Measurements from ENCODE around the gene DNAJC21. TPM values are rescaled to one million over a fixed set of nuclear protein-coding genes. Genes with fewer than 3 reads are reported as not detected.

The DNAJC21 gene
- polyA plus RNA-seq, 1 donor (not counting 4 experiments of a cell fraction or from before 2014, with no cell fraction given) = 29.6 TPM

DNA sequence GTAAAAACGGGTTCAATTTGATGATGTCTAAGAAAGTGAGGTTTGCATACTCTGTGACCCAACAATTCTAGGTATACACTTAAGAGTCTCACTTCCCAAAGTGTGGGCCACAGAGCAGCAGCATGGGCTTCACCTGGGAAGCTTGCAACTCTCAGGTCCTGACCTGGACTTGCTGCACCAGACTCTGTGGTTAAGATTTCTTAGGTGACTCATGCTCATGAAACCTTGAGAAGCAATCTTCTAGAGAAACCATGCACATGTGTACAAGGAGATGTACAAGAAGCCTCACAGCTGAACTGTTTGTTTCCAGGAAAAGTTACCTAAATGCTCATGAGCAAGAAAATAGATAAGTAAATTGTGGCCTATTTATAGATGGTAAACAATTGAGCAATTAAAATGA lies 30.0 kb downstream of the DNAJC21 start:
- H3K4me2 ChIP-seq (ENCODE audit: control insufficient read depth, extremely low read depth, insufficient read depth, low read depth, low read length) = no peak overlapping the region
- no peak overlapping the region for H3K27ac ChIP-seq (ENCODE audit: control insufficient read depth, insufficient read depth, low read length)
- dilution Hi-C loops (cut with MboI; ENCODE audit: extremely low pct_ligation_motif_present, low sequenced_read_pairs) = no loop called here

DNA sequence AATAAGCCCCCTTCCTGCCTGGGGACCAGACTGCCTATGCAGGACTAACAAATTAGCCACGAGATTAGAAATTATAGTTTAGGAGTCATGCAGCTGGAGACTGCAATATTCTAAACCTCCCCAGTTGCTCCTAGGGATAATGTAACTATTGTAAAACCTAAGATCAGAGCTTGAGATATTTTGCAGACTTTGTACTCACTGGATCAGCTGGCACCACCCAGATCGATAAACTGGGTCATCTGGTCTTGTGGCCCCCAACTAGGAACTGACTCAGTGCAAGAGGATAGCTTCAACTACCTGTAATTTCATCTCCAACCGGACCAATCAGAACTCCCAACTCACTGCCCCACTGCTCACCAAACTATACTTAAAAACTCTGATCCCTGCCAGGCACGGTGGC lies 38.2 kb downstream of the DNAJC21 start:
- no peaks in the 10 kb centered on the region for H3K9me1 ChIP-seq (ENCODE audit: control insufficient read depth, extremely low read depth, insufficient read depth, low read length)
- H3K4me2 ChIP-seq (ENCODE audit: control insufficient read depth, extremely low read depth, insufficient read depth, low read depth, low read length) = no peak overlapping the region
- no peaks in the 10 kb centered on the region for H3K27me3 ChIP-seq (ENCODE audit: control insufficient read depth, extremely low read depth, insufficient read depth, low read length)
- H3K36me3 ChIP-seq (ENCODE audit: control insufficient read depth in 2 of 2, extremely low read depth in 1 of 2, insufficient read depth in 2 of 2, low read length in 2 of 2) = no peaks in the 10 kb centered on the region
- no peak overlapping the region for H3K4me3 ChIP-seq (ENCODE audit: control insufficient read depth in 2 of 3, extremely low read depth in 1 of 3, insufficient read depth in 2 of 3, low read depth in 1 of 3, low read length in 3 of 3)
- H3K9me3 ChIP-seq (ENCODE audit: control insufficient read depth, low read depth, low read length) = no peaks in the 10 kb centered on the region
- H4K20me1 ChIP-seq (ENCODE audit: control insufficient read depth, extremely low read depth, insufficient read depth, low read length) = no peaks in the 10 kb centered on the region
- no peak overlapping the region for H2AFZ ChIP-seq (ENCODE audit: control insufficient read depth, low read length)
- no peak for TF ChIP-seq CTCF (optimal IDR thresholded peaks at IDR 0.05 in 1 of 3, IDR thresholded peaks at IDR 0.05 in 1 of 3, conservative IDR thresholded peaks at IDR 0.05 in 1 of 3; ENCODE audit: extremely low read depth in 1 of 3, insufficient read depth in 2 of 3, low read length in 3 of 3)
- TF ChIP-seq EZH2 (IDR thresholded peaks at IDR 0.05; ENCODE audit: low read length) = no peak
- H3K27ac ChIP-seq (ENCODE audit: control insufficient read depth, insufficient read depth, low read length) = no peak overlapping the region
- no peaks in the 10 kb centered on the region for H3K79me2 ChIP-seq (ENCODE audit: control insufficient read depth, insufficient read depth, low read length)
- H3K4me1 ChIP-seq (ENCODE audit: control insufficient read depth, extremely low read depth, insufficient read depth, low read length) = no peaks in the 10 kb centered on the region
- no peak for FAIRE-seq
- no peak for DNase-seq (ENCODE audit: low read depth, low spot score)
- dilution Hi-C loops (cut with MboI; ENCODE audit: extremely low pct_ligation_motif_present, low sequenced_read_pairs) = no loop called here
- no peak overlapping the region for H3K9ac ChIP-seq (ENCODE audit: control insufficient read depth, extremely low read depth, insufficient read depth, low read length)

More for the DNA sequence above, 30.0 kb downstream of the DNAJC21 start:
- Histone ChIP-seq H3K9ac (ENCODE audit: control insufficient read depth, extremely low read depth, insufficient read depth, low read length) (no peak overlapping the region), H3K9me3 (ENCODE audit: control insufficient read depth, low read depth, low read length) (no peaks in the 10 kb centered on the region), H3K4me3 (ENCODE audit: control insufficient read depth in 2 of 3, extremely low read depth in 1 of 3, insufficient read depth in 2 of 3, low read depth in 1 of 3, low read length in 3 of 3) (no peak overlapping the region), H3K27me3 (ENCODE audit: control insufficient read depth, extremely low read depth, insufficient read depth, low read length) (no peaks in the 10 kb centered on the region), H4K20me1 (ENCODE audit: control insufficient read depth, extremely low read depth, insufficient read depth, low read length) (no peaks in the 10 kb centered on the region), H3K9me1 (ENCODE audit: control insufficient read depth, extremely low read depth, insufficient read depth, low read length) (peaks cover 2% of the 10 kb centered on the region), H3K36me3 (ENCODE audit: control insufficient read depth in 2 of 2, extremely low read depth in 1 of 2, insufficient read depth in 2 of 2, low read length in 2 of 2) (no peaks in the 10 kb centered on the region), H3K79me2 (ENCODE audit: control insufficient read depth, insufficient read depth, low read length) (no peaks in the 10 kb centered on the region), H2AFZ (ENCODE audit: control insufficient read depth, low read length) (no peak overlapping the region), H3K4me1 (ENCODE audit: control insufficient read depth, extremely low read depth, insufficient read depth, low read length) (peaks cover 6% of the 10 kb centered on the region)
- no peak for DNase-seq (ENCODE audit: low read depth, low spot score)
- no peak for TF ChIP-seq EZH2 (IDR thresholded peaks at IDR 0.05; ENCODE audit: low read length)
- TF ChIP-seq CTCF (optimal IDR thresholded peaks at IDR 0.05 in 1 of 3, IDR thresholded peaks at IDR 0.05 in 1 of 3, conservative IDR thresholded peaks at IDR 0.05 in 1 of 3; ENCODE audit: extremely low read depth in 1 of 3, insufficient read depth in 2 of 3, low read length in 3 of 3) = no peak
- FAIRE-seq = peak; percentile 57

All from keratinocyte (primary cell).